ENCODE data around the gene FGD4.
A peak's percentile ranks its signal among the peaks of the same experiment; 100 is the strongest.

The FGD4 gene

DNA sequence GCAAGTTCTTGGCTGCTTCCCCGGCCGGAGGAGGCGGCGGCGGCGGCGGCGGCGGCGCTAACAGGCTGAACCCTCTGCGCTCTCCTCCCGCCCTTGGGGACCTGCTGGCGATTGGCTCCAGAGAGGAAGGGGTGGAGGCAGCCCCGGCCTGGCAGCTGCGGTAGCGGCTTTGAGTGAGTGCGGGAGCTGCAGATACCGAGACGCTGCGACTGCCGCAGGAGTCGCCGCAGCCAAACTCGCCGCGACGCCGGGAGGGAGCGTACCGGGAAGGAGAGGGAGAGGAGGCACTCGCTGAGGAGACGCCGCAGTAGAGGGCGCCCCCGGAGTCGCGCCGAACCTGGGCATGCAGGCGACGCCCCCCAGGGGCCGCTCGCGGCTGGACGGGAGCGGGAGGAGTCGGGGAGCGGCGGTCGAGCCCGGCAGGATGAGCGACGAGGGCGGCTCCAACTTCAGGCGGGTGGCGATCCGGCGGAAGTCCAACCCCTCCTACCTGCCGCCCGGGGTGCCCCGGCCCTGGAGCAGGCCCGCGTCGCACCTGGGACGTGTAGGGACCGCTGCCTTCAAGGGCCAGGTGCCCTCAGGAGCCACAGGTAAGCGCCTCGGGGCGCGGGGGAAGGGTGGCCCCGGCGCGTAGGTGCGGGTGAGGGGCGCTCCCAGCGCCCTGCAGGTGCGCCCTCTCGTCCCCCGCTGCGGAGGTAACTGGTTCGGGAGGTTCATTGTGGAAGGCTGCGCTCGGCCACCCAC is at the start of gene FGD4:
FGD4 (plus strand) TSS at position 189 of the 744 bp plus-strand sequence.
- DNase-seq, result peak; percentile 39

DNA sequence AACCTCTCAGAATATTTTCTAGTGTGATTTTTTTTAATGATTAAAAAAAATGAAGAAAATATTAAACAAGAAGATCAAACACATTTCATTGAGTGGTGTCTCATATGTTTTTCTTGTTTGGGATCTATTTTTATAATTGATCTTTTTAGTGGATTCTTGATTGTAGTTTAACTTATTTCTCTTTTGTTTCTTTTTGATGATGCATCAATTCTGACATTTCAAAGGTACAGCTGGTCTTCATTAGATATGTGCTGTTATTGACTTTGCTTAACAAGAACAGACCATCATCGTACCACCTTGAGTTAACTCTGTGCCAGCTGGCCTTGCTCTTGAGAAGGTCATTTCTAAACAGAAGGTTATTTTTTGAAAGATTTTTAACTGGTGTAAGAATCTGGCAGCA is 45.8 kb upstream of the FGD4 start:
- DNase-seq, result no peak

DNA sequence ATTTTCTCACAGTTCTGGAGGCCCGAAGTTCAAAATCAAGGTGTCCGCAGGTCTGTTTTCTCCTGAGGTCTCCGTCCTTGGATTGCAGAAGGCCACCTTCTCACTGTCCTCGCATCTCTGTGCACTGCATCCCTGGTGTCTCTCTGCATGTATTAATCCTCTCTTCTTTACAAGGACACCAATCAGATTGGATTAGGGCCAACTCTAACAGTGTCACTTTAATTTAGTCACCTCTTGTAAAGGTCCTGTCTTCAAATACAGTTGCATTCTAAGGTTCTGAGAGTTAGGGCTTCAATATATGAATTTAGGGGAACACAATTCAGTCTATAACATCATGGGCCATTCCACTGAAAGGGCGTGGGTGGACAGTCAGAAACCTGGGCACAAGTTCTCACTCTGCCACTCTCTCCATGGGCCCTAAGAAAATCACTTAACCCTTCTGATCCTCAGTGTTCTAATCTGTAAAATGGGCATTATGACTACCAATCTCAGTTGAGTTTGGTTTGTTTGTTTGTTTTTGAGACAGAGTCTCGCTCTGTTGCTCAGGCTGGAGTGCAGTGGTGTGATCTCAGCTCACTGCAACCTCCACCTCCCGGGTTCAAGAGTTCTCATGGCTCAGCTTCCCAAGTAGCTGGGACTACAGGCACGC is 41.6 kb upstream of the FGD4 start:
- no peak for DNase-seq

DNA sequence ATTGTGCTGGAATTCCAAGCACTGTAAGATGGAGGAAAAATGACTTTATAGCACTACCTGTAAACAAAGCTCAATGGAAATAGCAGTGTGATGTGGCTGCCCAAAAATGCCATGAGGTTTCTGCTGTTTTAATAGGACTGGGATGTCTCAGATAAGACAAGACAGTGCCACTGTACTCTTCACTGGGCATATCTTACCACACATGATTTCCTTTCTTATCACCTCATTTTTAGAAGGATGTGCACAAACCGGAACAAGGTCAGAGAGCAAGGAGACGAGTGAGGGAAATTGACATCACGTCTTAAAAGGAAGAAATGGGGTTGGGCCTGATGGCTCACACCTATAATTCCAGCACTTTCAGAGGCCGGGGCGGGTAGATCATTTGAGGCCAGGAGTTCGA is 38.4 kb upstream of the FGD4 start:
- no peak for DNase-seq

DNA sequence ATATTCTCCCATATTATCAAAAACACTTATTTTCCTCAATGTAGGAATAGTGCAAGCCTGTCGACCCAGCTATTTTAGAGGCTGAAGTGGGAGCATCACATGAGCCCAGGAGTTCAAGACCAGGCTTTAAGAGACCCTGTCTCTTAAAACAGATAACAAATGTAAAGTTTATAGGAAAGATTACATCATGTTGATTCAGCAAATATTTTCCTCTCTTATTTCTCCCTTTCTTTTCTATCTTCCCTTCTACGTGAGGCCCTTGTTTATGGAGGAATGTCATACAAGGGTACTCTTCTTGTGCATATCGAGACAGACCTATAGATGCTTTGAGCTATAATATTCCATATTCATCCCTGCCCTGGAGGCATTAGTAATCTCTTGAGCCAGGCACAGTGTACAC is 36.5 kb upstream of the FGD4 start:
- no peak for DNase-seq

DNA sequence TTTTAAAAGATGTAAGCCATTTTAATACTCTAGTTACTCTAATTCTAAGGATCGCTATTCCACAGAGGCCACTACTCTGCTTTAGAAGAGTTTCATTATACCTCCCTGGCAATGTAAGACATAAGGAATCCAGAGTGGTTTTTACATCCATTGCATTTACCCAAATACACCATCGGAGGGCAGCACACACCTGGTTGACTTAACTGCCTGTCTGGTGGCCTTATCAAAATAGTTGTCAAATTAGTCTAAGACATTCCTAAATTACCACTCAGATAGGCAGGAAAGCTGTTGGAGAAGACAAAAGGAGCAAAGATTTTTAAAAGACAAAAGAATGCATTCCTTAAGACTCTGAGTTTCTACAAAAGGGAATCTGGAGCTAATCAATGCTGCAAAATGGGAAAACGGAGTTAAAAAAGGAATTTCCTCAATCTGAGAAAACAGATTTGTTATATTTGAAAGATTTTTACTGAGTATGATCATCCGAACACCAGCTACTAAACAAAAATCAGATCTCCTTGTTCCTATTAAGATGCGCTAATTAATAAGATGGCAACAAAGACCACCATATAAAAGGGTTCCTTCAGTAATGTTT is 33.8 kb upstream of the FGD4 start:
- peak; percentile 14 for DNase-seq

DNA sequence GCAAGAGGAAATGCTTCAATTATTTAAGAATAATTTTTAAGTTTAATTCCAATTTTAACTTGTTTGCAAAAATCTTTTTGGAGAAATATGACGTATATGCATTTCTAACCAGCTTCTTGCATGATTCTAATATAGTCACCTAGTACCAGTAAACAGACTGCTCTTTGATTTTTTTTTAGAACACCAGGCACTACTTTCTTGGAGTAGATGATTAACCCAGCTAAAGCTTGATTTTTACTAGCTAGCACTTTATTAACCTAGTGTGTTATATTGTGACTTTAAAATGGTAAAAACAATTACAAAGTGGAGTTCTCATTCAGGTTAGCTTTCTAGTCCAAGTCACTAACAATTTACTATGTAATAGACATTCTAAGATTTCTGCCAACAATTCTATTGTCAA is 32.6 kb upstream of the FGD4 start:
- DNase-seq, result no peak

DNA sequence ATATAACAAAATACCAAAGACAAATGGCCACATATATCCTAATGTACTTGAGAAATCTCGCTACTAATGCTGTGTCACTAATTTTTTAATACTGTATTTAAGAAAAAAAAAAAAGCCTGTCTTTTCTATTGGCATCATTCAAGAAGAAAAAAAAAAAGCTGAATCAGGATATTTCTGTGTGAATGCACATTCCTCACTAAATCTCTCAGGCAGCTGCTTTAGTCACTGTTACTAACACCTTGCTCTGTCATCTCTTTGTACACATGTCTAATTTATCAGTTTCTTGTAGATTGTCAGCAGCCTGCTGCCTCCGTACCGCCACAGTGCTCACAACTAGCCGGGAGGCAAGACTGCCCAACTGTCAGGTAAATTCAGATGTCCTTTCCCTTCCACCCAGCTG is 32.0 kb upstream of the FGD4 start:
- no peak for DNase-seq

DNA sequence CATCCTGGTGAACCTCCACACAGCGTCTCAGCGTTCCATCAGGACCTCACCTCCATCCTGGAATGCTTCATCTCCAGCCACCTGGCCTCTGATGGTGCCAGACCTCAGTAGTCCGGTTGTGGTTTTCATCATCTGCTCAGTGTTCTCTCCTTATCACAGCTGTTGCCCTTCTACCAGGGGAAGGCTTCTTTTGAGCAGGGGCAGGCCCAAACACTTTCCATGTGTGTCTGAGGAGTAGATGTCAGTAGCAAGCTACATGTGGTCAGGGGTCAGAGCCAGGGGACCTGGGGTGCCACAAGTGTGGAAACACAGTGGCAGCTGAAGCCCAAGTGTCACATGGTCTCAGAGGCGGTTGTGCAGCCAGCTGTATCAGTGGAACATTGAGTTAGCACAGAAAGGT is 30.2 kb upstream of the FGD4 start:
- DNase-seq, result no peak

DNA sequence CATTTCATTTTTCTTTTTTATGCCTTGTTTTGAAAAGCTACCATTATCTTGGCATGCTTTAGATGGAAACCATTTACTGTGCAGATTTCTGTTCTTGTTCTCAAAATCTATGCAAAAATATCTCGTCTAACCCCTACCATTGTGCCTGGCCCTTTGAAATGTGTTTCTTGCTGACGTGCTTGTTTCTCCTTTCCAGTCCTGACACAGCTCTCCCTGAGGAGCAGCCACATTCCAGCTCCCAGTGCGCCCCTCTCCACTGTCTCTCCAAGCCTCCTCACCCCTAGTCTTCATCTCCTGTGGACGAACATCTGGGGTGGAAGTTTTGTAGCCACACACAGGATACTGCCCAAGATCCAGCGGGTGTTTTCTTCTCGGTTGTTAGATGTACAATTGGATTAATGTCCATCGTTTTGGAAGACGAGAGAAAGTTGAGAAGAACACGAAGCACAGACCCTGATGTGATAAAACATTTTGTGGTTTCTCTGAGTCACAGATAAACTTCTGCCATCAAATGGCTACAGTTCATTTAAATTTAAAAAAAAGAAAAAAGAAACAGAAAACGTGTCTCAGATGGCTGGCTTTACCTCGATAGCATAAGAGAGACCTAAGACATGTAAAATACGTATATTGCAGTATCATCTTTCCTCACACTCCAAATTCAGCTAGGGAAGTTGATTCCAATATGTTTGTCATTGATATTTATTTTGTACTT is 21.9 kb upstream of the FGD4 start:
- no peak for DNase-seq

DNA sequence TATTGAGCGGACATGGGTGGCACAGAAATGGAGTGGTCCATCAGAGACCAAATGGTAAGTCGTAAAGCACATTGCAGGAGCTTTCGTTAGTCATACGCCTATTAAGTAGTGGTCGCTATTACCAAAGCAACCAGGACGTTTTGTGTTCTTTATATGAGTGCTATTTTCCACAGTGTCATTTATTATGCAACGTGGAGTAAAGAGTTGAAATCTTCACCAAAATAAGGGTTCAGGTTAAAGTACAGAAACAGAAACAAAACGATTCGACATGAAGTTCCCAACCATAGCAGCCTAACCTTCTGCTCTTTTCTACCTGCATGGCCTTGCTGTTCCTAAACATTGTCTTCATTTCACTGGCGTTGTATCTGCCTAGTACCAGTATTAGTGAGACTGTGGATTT is 20.1 kb upstream of the FGD4 start:
- no peak for DNase-seq

DNA sequence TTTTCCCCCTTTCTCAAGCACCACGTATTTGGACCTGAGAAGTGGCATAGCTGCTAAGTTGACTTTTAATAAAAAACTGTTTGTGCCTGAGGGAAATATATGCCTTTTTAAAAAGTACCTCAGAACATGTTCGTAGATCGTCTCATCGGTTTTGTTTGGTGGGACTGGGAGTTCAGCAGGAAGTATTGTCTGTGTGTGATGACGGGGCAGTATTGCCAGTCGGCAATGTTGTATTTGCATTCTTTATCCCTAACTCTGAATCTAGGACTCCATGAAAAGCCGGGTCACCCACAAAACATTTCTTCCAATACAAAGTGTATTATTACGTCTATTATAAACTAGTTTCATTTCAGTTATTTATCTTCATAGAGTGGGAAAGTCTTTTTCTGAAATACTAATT is 19.7 kb upstream of the FGD4 start:
- DNase-seq, result no peak

DNA sequence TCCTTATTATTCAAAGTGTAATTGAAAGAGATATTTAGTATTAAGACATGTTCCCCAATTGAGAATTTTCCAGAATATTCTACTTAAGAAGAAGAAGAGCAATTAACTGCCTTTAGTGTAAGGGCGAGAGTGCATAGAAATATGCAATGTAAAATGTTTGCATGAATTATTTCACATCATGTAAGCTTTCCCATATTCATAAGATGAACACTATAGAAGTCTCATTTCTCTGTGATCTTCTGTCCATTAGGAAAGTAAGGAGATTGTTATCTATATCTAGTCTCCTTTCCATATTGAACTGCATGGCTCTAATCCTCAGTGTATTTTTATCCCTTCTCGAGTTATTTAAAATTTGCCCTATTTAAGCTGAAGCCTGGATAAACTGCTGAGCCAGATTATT is 17.1 kb upstream of the FGD4 start:
- DNase-seq, result no peak

DNA sequence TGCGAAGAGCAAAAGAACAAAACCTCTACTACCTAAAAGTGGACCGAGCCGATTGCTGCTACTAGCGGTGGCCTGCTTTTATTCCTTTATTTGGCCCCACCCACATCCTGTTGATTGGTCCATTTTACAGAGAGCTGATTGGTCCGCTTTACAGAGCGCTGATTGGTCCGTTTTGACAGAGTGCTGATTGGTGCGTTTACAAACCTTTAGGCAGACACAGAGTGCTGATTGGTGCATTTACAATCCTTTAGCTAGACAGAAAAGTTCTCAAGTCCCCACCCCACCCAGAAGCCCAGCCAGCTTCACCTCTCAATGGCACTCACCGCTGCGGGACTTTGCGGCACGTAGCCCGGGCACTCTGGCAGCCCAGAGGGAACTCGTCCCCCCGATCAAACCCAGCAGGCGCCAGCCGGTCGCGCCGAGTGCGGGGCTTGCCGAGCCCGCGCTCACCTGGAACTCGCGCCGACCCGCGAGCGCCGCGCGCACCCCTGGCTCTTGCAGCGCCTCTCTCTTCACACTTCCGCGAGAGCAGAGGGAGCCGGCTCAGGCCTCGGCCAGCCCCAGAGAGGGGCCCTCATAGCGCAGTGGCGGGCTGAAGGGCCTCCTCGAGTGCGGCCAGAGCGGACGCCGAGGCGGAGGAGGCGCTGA is 8.7 kb upstream of the FGD4 start:
- DNase-seq, result peak; percentile 13

DNA sequence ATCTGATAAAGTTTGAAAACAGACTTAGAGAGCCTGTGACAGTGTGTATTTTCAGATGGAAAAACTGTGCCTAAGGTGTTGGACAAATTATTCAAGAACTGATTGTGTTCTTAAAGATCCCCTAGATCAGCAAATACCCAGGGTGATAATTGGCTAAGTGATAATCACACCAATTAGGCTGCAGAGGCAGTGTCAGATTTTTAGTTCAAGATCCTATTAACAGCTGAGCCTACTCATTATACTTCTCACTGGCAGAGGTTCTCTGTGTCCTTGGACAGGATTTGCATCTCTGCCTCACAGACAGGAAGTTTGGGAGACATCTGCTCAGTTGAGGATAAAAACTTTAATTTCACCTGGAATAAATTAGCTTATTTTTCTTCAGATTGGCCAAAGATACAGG is 4.3 kb upstream of the FGD4 start:
- DNase-seq, result no peak

DNA sequence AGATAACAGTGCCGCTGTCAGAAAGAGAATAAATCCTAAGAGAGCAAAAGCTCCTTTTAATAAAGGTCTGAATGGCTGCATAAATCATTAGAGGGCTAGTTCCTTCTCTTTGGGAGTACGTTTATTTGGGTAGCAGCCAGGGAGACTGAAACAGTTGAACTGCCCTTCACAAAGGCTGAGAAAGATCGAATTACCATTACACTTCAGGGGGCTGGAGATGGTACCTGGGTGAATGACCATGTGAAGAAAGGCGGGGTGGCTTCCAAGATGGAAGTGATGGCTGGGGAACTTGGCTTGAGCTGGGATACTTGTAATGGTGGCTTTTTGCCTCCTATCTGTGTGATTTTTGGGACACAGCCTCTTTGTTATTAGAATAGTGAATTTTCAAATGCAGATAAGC is 1.7 kb upstream of the FGD4 start:
- DNase-seq, result no peak

DNA sequence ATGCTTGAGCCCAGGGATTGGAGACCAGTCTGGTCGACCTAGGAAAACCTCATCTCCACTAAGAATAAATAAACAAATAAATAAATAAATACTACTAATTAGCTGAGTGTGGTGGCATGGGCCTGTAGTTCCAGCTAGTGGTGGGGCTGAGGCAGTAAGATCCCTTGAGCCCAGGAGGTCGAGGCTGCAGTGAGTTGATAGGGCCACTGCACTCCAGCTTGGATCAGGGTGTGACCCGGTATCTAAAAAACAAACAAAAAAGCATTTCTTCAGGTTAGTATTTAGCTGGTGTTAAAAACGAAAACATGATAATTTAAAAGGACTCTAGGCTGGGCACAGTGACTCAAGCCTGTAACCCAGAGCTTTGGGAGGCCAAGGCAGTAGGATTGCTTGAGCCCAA is 1.2 kb upstream of the FGD4 start:
- no peak for DNase-seq

DNA sequence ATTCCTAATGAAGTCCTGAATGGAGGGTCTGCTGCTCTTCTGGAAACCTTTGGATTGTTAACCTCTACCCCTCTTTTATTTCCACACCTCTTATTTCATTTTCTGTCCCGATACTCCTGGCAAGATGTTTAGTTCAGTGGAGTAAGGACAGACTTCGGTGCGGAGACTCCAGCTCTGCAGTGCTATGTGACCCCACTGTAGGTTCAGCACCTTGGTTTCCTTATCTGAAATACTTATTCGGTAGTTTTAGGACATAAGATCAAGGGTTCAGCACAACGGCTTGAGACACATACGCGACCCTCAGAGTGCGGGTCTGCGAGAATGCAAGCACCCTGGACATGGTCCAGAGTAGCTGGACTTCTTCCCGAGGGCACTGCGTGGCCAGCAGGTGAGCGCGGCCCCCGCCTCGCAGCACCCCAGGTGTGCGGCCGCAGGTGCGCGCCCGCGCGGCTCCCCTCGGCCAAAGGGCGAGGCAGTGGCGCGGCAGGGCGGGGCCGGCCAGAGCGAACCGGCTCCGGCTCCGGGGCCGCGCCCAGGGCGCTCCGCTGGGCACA is 465 bp upstream of the FGD4 start:
- no peak for DNase-seq

DNA sequence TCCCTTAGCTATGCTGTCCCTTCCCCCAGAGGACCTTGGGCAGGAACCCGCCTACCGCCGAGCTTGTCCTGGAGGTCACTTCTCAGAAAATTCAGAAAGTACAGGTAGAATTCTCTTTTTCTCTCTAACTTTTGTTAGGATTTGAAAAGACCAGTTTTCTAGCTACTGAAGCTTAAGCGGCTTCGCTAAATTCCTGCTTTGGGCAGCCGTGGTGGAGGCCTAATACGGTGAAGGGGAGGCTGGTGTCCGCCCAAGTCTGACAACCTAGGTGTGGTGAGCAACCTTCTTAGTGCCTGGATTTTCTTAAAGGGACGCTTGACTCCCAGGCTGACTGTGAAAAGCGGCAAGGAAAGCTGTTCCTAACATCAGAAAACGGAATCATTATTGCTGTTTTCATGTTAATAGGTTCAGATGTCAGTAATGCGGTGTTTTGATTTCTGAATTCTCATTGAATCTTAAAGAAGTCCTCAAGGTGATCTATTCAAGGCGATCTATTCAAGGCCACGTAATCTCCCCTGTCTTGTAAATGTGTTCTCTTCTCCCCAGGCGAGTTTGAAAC is 835 bp downstream of the FGD4 start:
- no peak for DNase-seq

DNA sequence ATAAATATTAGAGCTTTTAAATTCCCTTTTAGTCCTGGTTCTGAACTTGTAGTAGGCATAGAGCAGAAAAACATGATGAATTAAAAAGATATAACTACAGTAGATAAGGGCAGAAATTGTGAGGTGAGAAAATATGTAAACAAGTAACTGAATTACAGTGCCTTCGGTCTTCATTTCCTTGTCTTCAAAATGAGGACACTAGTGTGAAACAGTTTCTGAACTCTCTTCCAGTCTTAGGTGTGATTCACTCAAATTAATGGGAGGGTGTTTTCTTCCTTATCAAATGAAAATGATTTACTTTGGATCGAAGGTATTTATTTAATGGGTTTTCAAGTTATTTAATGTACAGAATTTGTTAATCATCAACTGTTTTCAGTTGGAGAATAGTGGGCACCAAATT is 1.5 kb downstream of the FGD4 start:
- no peak for DNase-seq

DNA sequence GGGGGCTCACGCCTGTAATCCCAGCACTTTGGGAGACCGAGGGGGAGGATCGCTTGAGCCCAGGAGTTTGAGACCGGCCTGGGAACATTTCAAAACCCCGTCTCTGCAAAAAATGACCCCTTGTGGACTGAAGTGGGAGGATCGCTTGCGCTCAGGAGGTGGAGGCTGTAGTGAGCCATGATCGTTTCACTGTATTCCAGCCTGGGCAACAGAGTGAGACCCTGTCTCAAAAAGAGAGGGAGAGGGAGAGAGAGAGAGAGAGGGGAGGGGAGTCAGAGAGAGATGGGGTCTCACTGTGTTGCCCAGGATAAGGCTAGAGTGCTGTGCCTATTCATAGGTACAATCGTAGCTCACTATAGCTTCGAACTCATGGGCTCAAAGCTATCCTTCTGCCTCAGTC is 2.8 kb downstream of the FGD4 start:
- DNase-seq, result no peak

DNA sequence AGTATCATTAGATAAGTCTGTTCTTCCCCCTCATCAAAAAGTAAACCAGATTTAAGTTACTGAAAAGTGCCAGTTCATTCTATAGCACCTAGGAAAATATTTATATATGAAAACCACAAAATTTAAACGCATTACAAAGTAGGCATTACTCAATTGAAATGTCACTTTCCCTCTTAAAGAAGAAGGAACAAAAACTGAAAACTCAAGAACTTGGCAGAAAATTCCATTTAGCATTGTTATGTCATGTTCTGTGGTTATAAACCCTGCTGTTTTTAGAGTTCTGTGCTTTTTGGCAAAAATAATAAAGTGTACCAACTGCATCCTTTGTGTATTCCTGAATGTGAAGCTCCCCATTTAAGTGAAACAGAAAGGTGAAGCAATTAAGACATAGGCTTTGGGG is 3.6 kb downstream of the FGD4 start:
- DNase-seq, result no peak

DNA sequence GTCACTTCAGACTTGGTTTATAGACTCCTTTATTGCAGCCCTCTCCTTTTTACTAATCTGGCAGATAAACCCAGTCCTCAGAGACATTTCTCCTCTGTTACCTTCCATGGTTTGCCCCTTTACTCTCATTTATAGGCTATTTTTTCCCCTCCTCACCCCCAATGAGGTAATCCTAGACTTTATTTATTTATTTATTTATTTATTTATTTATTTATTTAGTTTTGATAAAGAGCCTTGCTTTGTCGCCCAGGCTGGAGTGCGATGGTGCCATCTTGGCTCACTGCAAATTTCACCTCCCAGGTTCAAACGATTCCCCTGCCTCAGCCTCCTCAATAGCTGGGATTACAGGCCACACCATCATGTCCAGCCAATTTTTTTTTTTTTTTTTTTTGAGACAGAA is 8.4 kb downstream of the FGD4 start:
- no peak for DNase-seq
